Endodermal cell (in vitro differentiated cells): ENCODE measurements around the gene AKAP6. TPM values are rescaled to one million over a fixed set of nuclear protein-coding genes. Genes with fewer than 3 reads are reported as not detected.

Experiments
- DNase-seq: peaks from one replicate; pipeline ENCODE4 v3.0.0-alpha.2; 2017
- H3K27ac ChIP-seq: 2 replicates; pipeline ENCODE4 v1.5.1; 2013; ENCODE audit warnings: mild to moderate bottlenecking, low read depth, low read length, moderate library complexity
- H3K27me3 ChIP-seq: 2 replicates; pipeline ENCODE4 v1.6.1; 2013; ENCODE audit warnings: mild to moderate bottlenecking, low read length, moderate library complexity; ENCODE audit not compliant: insufficient read depth, control insufficient read depth, poor library complexity, severe bottlenecking
- H3K36me3 ChIP-seq: 2 replicates; pipeline ENCODE4 v1.7.0; 2013; ENCODE audit warnings: mild to moderate bottlenecking, low read length, moderate library complexity; ENCODE audit not compliant: control insufficient read depth, insufficient read depth
- H3K4me1 ChIP-seq: one replicate; pipeline ENCODE4 v1.7.0; 2013; ENCODE audit warnings: low read length; ENCODE audit not compliant: control insufficient read depth, insufficient read depth
- H3K4me3 ChIP-seq: 2 replicates; pipeline ENCODE4 v1.5.1; 2013; ENCODE audit warnings: mild to moderate bottlenecking, low read length, moderate library complexity
- H3K9ac ChIP-seq: 2 replicates; pipeline ENCODE4 v1.6.1; 2013; ENCODE audit warnings: mild to moderate bottlenecking, low read length, moderate library complexity; ENCODE audit not compliant: poor library complexity, severe bottlenecking; ENCODE audit errors: extremely low read depth
- H3K9me3 ChIP-seq: 2 replicates; pipeline ENCODE4 v1.6.1; 2013; ENCODE audit warnings: mild to moderate bottlenecking, low read length, moderate library complexity; ENCODE audit not compliant: control insufficient read depth
- H3K27ac Mint-ChIP-seq: 2 replicates; pipeline ENCODE4 v1.8.0; 2020; ENCODE audit warnings: mixed read lengths
- H3K27me3 Mint-ChIP-seq: 2 replicates; pipeline ENCODE4 v1.8.0; 2021; ENCODE audit warnings: mild to moderate bottlenecking, mixed read lengths; ENCODE audit not compliant: insufficient read depth
- H3K36me3 Mint-ChIP-seq: 2 replicates; pipeline ENCODE4 v1.8.0; 2020; ENCODE audit warnings: low read depth, mixed read lengths
- H3K4me1 Mint-ChIP-seq: 2 replicates; pipeline ENCODE4 v1.8.0; 2020; ENCODE audit warnings: mixed read lengths
- H3K4me3 Mint-ChIP-seq: 2 replicates; pipeline ENCODE4 v1.8.0; 2020; ENCODE audit warnings: mild to moderate bottlenecking, moderate library complexity, mixed read lengths
- H3K9me3 Mint-ChIP-seq: 2 replicates; pipeline ENCODE4 v1.8.0; 2020; ENCODE audit warnings: mild to moderate bottlenecking, mixed read lengths
- WGBS, 2 experiments: methylation state at CpG; one replicate each; pipeline versions ENCODE4 v1.1.5 to v1.1.7; 2013; ENCODE audit warnings: missing lambda C conversion rate in 2 of 2, mixed read lengths in 1 of 2; ENCODE audit not compliant: insufficient coverage in 1 of 2, insufficient read length in 1 of 2; 5-methylcytosine and 5-hydroxymethylcytosine counted together
- total RNA-seq, 2 donors: library from RNA; stranded (reverse); fragmentation: NEBNext Ultra II Directional in 1 of 2; extraction: Animal tissue kit (Norgen Biotek cat#: 25700) in 1 of 2; gene quantifications; 2 replicates in 1 of 2; 3 replicates in 1 of 2; pipeline ENCODE4 v1.2.1, GENCODE V29; 2021
- TF ChIP-seq, protein P1 (sequence below): fragments of 200-600 bp; sonication (generic); conservative IDR thresholded peaks from 2 replicates; pipeline ENCODE4 v1.5.0; 2021; ENCODE audit warnings: antibody characterized with exemption, mild to moderate bottlenecking

AKAP6 gene
- total RNA-seq, 2 donors from 2014 or later, result 4.3 to 5.0 TPM

DNA sequence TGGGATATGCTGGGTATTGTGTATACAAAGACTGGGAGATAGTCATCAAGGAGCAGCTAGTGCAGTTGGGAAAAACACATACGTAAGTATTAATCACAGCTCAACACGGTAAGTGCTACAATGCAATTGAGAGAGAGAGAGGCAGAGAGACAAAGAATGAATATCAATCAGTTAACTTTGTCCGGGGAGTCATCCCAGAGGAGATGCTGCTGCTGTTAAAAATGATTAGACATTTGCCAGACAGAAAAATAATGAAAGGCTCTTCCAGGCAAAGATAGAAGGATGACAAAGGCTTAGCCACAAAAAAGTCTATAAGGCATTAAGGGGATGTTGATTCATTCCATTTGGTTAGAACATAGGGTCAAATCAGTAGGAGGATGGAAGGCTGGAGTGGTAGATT is 45.1 kb downstream of the AKAP6 start:
- 95% methylated on average over 3 of the region's 3 CpGs for WGBS, 2 experiments
- H3K9me3 ChIP-seq, result no peaks in the 10 kb centered on the region
- TF ChIP-seq, protein P1, sequence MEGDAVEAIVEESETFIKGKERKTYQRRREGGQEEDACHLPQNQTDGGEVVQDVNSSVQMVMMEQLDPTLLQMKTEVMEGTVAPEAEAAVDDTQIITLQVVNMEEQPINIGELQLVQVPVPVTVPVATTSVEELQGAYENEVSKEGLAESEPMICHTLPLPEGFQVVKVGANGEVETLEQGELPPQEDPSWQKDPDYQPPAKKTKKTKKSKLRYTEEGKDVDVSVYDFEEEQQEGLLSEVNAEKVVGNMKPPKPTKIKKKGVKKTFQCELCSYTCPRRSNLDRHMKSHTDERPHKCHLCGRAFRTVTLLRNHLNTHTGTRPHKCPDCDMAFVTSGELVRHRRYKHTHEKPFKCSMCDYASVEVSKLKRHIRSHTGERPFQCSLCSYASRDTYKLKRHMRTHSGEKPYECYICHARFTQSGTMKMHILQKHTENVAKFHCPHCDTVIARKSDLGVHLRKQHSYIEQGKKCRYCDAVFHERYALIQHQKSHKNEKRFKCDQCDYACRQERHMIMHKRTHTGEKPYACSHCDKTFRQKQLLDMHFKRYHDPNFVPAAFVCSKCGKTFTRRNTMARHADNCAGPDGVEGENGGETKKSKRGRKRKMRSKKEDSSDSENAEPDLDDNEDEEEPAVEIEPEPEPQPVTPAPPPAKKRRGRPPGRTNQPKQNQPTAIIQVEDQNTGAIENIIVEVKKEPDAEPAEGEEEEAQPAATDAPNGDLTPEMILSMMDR, result no peak
- H3K4me1 Mint-ChIP-seq, result peaks cover 1% of the 10 kb centered on the region
- no peak overlapping the region for H3K9ac ChIP-seq
- no peak overlapping the region for H3K27ac Mint-ChIP-seq
- H3K27ac ChIP-seq, result no peak overlapping the region
- H3K36me3 Mint-ChIP-seq, result no peaks in the 10 kb centered on the region
- no peaks in the 10 kb centered on the region for H3K36me3 ChIP-seq
- peaks cover 35% of the 10 kb centered on the region for H3K27me3 ChIP-seq
- H3K4me1 ChIP-seq, result no peaks in the 10 kb centered on the region
- no peak overlapping the region for H3K4me3 Mint-ChIP-seq
- DNase-seq, result no peak
- H3K27me3 Mint-ChIP-seq, result peaks cover 32% of the 10 kb centered on the region
- H3K4me3 ChIP-seq, result no peak overlapping the region
- no peaks in the 10 kb centered on the region for H3K9me3 Mint-ChIP-seq

DNA sequence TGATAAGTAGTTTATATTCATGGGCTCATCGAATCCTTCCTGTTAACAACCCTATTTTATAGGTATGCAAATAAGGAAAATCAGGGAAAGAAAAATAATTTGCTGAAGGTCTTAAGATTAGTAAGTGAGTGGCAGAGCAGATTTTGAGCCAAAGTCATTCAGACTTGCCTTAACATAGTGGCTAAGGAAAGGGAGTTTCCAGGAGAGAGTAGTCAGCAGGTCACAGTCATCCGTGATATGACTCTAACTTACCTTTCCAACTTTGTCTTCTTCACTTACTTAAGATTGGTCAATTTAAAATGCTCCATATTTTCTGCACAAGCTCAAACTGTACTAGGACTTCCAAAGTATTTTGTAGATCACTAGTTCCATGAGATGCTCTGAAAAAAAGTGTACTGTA is 46.6 kb downstream of the AKAP6 start:
- Mint-ChIP-seq H3K36me3 (no peaks in the 10 kb centered on the region), H3K4me1 (no peaks in the 10 kb centered on the region), H3K4me3 (no peak overlapping the region), H3K27me3 (peaks cover 45% of the 10 kb centered on the region), H3K9me3 (no peaks in the 10 kb centered on the region), H3K27ac (no peak overlapping the region)
- H3K27me3 ChIP-seq, result peaks cover 50% of the 10 kb centered on the region
- H3K27ac ChIP-seq, result no peak overlapping the region
- H3K9me3 ChIP-seq, result no peaks in the 10 kb centered on the region
- WGBS, 2 experiments, result 100% methylated on average over 2 of the region's 2 CpGs; no CpG with 5 or more reads in 1 of the 2 experiments
- peaks cover 7% of the 10 kb centered on the region for H3K4me1 ChIP-seq
- H3K9ac ChIP-seq, result no peak overlapping the region
- no peaks in the 10 kb centered on the region for H3K36me3 ChIP-seq
- H3K4me3 ChIP-seq, result no peak overlapping the region
- DNase-seq, result no peak
- TF ChIP-seq, protein P1, result no peak

DNA sequence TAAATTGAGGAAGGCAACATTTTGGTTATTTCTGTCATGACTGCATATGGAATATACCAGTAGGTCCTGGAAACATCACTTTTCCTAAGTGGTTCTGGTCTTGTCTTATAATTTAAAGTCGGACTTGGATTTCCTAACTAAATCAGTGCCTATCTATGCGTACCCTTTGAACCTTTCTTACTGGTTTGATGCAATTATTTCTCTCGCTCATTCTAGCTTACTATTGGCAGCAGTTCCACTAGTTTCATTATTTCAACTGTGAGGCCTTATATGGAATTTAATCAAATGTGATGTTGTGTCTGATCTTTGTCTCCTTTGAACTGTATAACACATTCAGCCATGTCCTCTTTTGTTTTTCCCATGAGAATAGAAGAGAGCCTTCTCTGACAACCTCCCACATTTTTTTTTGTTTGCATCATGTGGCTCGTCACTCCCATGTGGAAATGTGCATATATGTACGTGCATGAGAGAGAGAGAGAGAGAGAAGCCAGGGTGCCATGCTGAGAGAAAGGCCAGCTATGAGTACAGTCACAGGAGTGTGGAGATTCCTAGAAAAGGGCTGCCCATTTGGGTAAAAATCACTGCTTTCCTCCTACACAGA is 48.0 kb downstream of the AKAP6 start:
- Mint-ChIP-seq H3K4me1 (peaks cover 6% of the 10 kb centered on the region), H3K9me3 (no peaks in the 10 kb centered on the region), H3K4me3 (no peak overlapping the region), H3K27me3 (peaks cover 56% of the 10 kb centered on the region), H3K36me3 (no peaks in the 10 kb centered on the region), H3K27ac (no peak overlapping the region)
- WGBS, 2 experiments, result 98 to 100% methylated on average over 2 to 5 of the region's 5 CpGs
- no peak overlapping the region for H3K4me3 ChIP-seq
- no peaks in the 10 kb centered on the region for H3K36me3 ChIP-seq
- TF ChIP-seq, protein P1, result no peak
- no peak for DNase-seq
- H3K4me1 ChIP-seq, result peaks cover 7% of the 10 kb centered on the region
- H3K9ac ChIP-seq, result no peak overlapping the region
- H3K27ac ChIP-seq, result no peak overlapping the region
- H3K9me3 ChIP-seq, result no peaks in the 10 kb centered on the region
- H3K27me3 ChIP-seq, result peaks cover 61% of the 10 kb centered on the region
